ENCODE measurements around the gene GATA2.

Gene GATA2

DNA sequence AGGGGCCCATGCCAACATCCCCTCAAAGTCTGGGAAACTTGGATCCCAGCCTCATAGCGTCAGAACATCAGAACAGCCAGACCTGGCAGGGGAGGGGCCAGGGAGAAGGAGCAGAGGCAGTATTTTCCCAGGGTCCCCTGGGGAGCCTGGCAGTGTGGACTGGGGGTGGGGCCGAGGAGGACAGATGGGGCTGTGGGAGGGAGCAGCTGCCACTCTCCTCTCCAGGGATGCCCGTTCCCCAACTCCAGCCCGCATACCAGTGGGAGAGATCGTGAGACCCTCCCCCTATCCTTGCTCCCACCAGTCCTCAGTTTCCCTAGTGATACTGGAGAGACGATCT is 19.9 kb downstream of the GATA2 start:
- no peak for DNase-seq (ENCODE audit: low read depth)

GRCh38 chr3:128472449-128473179 is 20.4 kb downstream of the GATA2 start:
- DNase-seq (ENCODE audit: low read depth) = no peak

GRCh38 chr3:128471720-128472119 is 21.3 kb downstream of the GATA2 start:
- no peak for DNase-seq (ENCODE audit: low read depth)

DNA sequence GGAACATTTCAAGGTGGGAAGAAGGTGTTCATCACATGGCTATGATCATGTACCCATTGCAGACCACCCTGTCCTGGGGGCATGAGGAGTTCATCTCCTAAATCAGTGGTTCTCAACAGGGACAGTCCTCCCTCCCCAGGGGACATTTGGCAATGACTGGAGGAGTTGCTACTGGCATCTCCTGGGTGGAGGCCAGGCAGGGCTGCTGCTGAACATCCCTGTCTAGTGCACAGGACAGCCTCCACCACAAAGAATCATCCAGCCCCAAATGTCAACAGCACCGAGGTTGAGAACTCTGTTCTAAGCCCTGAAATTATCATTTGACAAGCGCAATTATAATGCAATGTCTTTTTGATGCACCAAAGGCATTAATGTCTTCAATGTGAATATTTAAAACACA is 21.9 kb downstream of the GATA2 start:
- no peak for DNase-seq (ENCODE audit: low read depth)

GRCh38 chr3:128470134-128470899 is 22.7 kb downstream of the GATA2 start:
- no peak for DNase-seq (ENCODE audit: low read depth)

DNA sequence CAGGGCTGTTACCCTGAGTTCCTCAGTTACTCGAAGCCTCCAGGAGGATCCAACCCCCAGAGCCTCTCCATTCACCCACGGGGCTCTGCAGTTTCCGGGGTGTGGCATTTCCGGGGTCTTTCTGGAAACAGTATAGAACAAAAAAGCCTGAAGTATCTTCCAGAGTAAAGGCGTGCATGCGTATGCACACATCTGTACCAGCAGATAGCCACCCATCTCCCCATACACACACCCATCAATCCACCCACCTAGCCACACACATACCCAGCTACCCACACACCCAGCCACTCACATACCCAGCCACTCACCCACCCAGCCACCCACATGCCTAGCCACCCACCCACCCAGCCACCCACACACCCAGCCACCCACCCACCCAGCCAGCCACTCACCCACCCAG is 23.4 kb downstream of the GATA2 start:
- DNase-seq (ENCODE audit: low read depth) = no peak

DNA sequence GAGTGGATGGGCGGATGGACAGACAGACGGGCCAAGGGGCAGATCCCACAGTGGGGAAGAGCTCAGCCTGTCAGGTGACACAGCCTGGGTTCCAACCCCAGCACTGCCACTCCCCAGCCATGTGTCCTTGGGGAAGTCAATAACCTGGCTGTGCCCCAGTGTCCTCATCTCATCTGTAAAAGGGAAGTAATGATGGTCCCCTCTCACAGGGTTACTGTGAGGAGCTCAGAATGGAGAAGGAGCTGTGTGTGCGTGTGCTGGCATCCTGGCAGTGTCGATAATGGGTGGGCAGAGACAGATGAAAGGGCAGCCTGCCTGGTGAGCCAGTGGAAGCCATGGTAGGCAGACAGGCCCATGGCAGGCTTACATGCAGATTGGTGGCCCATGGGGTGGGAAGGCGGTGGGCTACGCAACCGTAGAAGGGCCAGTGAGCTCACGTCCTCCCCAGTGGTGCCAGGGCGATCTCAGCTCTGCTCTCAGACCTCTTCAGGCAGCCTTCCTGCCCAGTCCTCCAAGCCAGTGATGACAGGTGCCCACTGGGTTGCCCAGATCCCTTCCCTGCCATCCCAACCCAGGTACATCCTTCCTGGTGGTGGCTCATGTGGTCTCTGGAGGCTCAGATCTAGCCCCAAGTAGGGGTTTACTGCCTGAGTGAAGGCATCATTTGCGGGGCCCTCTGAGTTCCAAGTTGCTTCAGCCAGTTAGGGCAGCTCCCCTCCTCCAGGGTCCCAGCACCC is 24.0 kb downstream of the GATA2 start:
- DNase-seq (ENCODE audit: low read depth) = no peak

DNA sequence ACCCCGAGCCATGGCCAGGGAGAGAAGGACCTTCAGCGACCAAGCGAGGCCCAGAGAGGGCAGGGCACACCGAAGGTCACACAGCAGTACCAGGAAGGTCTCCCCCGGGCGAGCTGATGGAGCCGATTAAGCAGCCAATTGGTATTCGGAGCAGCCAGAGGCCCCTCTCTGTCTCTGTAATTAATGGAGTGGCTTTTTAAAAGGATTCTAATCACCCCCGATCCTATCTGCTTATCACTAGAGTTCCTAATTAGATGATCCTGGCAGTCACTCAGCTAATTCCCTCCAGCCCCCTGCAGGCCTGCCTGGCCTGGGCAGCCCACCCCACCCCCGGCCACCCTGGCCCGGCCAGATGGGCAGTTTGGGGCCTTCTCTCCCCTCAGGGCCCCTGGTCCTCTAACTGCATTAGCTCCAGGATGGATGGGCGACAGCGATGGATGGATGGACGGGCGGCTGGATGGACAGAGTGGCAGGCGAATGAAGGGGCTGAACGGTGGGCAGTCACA is 24.7 kb downstream of the GATA2 start:
- no peak for DNase-seq (ENCODE audit: low read depth)

GRCh38 chr3:128466840-128467541 is 26.0 kb downstream of the GATA2 start, which contains the start of gene DNAJB8:
Gene DNAJB8 (minus strand): TSS chr3:128466890. CDS start chr3:128463245, 3,645 bp downstream.
- no peak for DNase-seq (ENCODE audit: low read depth)

DNA sequence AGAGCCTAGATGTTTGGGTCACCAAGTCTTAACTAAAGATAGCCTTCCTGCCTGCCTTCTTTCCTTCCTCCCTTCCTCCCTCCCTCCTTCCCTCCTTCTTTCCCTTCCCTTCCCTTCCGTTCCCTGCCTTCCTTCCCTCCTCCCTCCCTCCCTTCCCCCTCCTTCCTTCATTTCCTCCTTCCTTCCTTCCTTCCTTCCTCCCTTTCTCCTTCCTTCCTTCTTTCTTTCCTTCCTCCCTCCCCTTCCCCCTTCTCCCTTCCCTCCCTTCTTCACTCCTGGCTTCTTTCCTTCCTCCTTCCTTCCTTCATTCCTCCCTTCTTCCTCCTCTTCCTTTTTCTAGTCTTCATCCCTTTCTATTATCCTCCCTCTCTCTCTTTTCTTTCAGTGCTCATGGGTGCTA is 28.3 kb downstream of the GATA2 start:
- DNase-seq (ENCODE audit: low read depth) = no peak

GRCh38 chr3:128464188-128464587 is 28.8 kb downstream of the GATA2 start:
- DNase-seq (ENCODE audit: low read depth) = no peak

DNA sequence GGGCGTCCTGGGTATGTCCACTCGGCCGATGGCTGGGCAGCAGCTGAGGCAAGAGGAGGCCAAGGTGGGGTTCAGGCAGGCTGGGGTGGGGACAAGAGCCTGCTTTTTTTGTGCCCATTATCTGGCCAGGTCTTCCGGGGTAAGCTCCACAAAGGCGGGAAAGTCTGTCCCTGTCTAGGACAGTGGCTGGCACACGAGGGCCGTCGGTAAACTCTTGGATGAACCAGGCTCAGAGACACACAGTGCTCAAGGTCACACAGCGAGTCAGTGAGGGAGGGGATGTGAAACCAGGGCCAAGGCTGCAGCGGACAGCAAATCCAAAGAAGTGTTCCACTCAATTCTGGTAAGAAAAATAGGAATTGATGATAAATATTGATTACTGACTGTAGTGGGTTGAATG is 29.2 kb downstream of the GATA2 start:
- no peak for DNase-seq (ENCODE audit: low read depth)

- DNase-seq (ENCODE audit: low read depth) = no peak
Measured at GRCh38 chr3:128463354-128463753, 29.6 kb downstream of the GATA2 start.

GRCh38 chr3:128462931-128463330 is 30.1 kb downstream of the GATA2 start:
- no peak for DNase-seq (ENCODE audit: low read depth)

DNA sequence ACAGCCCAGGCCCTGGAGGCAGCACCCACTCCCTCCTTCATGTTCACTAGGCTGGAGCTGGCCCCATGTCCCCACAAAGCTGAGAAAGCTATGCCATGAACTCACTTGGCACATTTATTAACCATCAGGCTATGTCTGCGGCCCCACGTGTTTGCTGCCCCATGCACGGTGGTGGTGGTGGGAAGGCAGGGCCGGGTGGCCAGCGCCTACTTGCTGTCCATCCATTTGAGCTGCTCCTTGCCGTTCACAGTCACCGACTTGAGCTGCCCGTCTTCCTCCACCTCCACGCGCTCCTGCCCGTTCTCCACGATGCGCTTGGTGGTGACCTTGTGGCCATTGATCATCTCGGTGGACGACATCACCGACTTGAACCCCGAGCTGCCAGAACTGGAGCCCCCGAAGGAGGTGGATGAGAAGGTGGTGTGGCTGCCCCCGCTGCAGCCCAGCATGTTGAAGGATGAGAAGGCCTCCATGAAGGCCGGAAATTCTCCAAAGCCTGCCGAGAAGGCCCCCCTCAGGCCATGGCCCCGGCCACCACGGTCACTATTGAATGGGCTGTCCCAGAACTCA is 30.6 kb downstream of the GATA2 start:
- DNase-seq (ENCODE audit: low read depth) = no peak

GRCh38 chr3:128461731-128462130 is 31.3 kb downstream of the GATA2 start:
- no peak for DNase-seq (ENCODE audit: low read depth)

DNA sequence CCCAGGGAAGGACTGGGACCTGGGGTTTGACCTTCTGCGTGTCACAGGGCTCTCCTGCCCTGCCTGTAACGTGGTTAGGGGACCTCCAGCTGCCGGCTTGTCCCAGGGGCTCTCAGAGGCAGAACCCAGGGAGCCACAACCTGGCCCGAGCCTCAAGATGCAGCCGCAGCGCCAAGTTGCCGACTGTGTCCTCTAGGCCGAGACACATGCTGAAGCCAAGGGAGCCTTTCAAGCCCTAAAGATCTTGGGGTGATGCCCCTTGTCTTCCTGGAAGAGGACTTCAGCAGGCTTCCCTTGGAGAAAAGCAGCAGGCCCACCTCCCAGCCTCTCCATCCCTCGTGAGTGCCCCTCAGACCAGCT is 33.6 kb downstream of the GATA2 start:
- DNase-seq (ENCODE audit: low read depth) = no peak

DNA sequence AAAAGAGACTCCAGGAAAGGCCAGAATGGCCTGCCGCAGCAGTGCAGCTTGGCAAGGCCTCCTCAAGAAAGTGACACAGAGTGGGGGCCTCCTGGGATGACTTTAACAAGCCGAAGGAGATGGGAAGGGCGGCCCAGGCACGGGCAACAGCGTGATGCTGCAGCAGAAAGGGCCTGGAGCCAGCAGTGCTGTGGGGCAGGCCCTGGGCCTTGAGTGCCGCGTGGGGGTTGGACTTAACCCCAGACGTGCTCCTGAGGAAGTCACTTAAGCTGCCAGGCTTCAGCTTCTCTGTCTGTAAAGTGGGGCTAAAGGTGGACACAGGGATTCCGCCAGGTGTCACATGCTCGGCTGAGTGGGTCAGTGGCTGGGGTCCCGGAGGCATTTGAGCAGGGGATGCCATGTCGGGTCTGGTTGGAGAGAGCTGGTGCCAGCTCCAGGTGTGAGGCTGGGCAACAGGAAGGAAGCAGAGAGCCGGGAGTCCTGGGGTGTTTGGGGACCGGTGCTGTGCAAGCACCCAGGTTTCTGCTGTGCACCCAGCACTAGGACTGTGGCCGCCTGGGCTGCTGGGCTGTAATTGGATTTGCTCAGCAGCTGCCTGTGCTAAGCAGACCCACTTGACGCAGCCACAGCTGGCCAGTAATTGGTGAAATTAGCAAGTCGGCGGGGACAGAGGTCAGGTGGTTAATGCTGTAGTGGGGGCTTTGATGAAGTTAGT is 34.1 kb downstream of the GATA2 start:
- DNase-seq (ENCODE audit: low read depth) = no peak

DNA sequence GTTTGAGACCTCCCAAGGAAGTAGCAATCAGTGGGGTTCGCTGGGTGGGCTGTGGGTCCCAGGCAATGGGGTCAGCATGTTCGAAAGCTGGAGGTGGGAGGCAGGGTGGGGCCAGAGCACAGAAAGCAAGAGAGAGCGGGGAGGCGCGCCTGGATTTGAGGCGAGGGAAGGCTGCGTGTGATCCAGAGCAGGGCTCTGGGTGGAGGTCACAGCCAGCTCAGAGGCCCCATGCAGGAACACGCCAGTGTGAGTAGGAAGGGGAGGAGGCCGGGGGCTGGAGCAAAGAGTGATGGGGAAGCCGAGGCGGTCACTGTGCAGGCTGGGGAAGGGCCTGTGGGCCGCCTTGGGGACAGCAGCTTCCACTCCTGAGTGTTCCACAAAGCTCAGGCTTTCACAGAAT is 35.1 kb downstream of the GATA2 start:
- DNase-seq (ENCODE audit: low read depth) = no peak

DNA sequence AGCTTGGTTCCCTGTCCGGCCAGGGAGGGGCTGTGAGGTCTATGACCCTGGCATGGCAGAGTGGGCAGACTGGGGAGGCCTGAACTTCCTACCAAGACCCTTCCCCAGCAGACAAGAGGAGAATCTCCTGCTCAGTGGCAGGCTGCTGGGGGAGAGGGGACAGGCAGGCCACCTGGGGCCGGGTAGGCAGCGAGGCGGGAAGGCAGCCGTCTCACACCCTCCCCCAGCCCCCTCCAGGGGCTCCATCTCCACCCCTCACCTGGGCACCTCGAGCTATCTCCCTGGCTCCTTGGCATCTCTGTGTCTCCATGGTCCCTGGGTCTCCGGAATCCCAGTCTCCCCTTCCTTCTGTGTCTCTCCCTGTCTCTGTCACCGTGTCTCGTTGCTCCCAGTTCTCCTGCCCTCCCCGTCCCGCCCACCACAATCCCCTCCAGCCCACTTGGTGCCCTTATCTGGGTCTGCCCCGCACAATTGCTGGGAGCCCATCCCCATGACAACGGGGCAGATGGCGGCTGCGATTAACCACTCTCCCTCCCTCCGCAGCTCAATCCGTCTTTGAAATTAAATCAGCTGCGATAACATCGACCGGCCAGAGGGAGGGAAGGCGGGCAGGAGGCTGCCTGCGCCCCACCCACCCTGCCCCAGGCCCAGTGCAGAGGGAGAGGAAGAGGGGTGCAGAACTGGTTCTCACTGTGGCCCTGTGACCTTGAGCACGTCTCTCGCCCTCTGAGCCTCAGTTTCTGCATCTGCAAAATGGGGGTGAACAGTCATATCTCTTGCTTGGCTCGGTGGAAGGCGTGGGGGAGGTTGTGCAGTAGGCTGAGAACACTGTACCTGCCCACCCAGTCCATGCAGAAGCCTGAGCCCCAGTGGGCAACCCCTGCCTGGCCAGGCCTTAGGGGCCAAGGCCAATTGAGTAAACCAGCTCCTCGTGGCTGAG is 36.0 kb downstream of the GATA2 start:
- no peak for DNase-seq (ENCODE audit: low read depth)
